LNCaP clone FGC (cell line): ENCODE results near the gene MYMK.

ENCODE experiments used
- DNase-seq: peaks from one replicate; pipeline ENCODE4 v3.0.0-alpha.2; 2011; ENCODE audit warnings: low read depth
- H3K4me3 ChIP-seq: 2 replicates; pipeline ENCODE4 v1.5.1; 2011; ENCODE audit warnings: mild to moderate bottlenecking, low read depth, low read length, control low read depth
- CTCF ChIP-seq: IDR thresholded peaks from 2 replicates; pipeline ENCODE4 v1.5.1; 2012; ENCODE audit warnings: mild to moderate bottlenecking; ENCODE audit not compliant: control insufficient read depth, insufficient read depth; ENCODE audit errors: extremely low read depth

MYMK gene

GRCh38 chr9:133518200-133518599 lies 6.6 kb downstream of the MYMK start:
- no peak for DNase-seq
- H3K4me3 ChIP-seq = no peak overlapping the region
- TF ChIP-seq CTCF = no peak

GRCh38 chr9:133517711-133518110 lies 7.0 kb downstream of the MYMK start:
- TF ChIP-seq CTCF = no peak
- DNase-seq = no peak
- H3K4me3 ChIP-seq = no peak overlapping the region

GRCh38 chr9:133516961-133517350 lies 7.8 kb downstream of the MYMK start:
- no peak for TF ChIP-seq CTCF
- no peak for DNase-seq

GRCh38 chr9:133516256-133516960 lies 8.4 kb downstream of the MYMK start:
- DNase-seq = no peak
- TF ChIP-seq CTCF = no peak
- H3K4me3 ChIP-seq = no peak overlapping the region

More at GRCh38 chr9:133516961-133517350, 7.8 kb downstream of the MYMK start:
- no peak overlapping the region for H3K4me3 ChIP-seq

- TF ChIP-seq CTCF = no peak
- no peak for DNase-seq
- H3K4me3 ChIP-seq = no peak overlapping the region
Observed at GRCh38 chr9:133515615-133516255, 9.0 kb downstream of the MYMK start.

- TF ChIP-seq CTCF = no peak
- H3K4me3 ChIP-seq = no peak overlapping the region
- DNase-seq = no peak
Observed at GRCh38 chr9:133515240-133515610, 9.5 kb downstream of the MYMK start.
